GM12872 (cell line): ENCODE measurements around the gene ITGB6.

Experiments
- CTCF ChIP-seq: IDR thresholded peaks from 3 replicates; pipeline ENCODE4 v1.5.1; 2011; ENCODE audit warnings: low read depth, mild to moderate bottlenecking, low read length, moderate library complexity; ENCODE audit not compliant: insufficient read depth

ITGB6 gene

GRCh38 chr2:160225722-160226121 is 25.6 kb upstream of the ITGB6 start:
- no peak for TF ChIP-seq CTCF

GRCh38 chr2:160224507-160224906 is 24.4 kb upstream of the ITGB6 start:
- no peak for TF ChIP-seq CTCF

- TF ChIP-seq CTCF = no peak
Measured at GRCh38 chr2:160224060-160224459, 24.0 kb upstream of the ITGB6 start.

GRCh38 chr2:160223560-160223959 is 23.5 kb upstream of the ITGB6 start:
- no peak for TF ChIP-seq CTCF

GRCh38 chr2:160222546-160223283 is 22.6 kb upstream of the ITGB6 start:
- no peak for TF ChIP-seq CTCF

GRCh38 chr2:160221391-160222276 is 21.6 kb upstream of the ITGB6 start:
- TF ChIP-seq CTCF = no peak

GRCh38 chr2:160220545-160221009 is 20.5 kb upstream of the ITGB6 start:
- TF ChIP-seq CTCF = no peak
